Heart left ventricle (tissue), 16 donors: ENCODE results near the gene DYSF. TPM values are rescaled to one million over a fixed set of nuclear protein-coding genes. Genes with fewer than 3 reads are reported as not detected.

Source experiments
- ATAC-seq, 4 donors: fragments of 200-7000 bp; cut with Tn5 transposase; one replicate each; pipeline ENCODE4 v1.9.1; 2020 to 2022; ENCODE audit warnings: moderate library complexity in 4 of 4, mild to moderate bottlenecking in 3 of 4, moderate number of reproducible peaks in 1 of 4
- DNase-seq, 5 donors: peaks; one replicate each; pipeline ENCODE4 v3.0.0-alpha.2; 2020
- H3K27ac ChIP-seq, 12 donors: fragments of 200-600 bp; sonication (generic) in 4 of 12; one replicate each; pipeline versions ENCODE4 v1.5.0 to v1.8.0; 2016 to 2022; ENCODE audit warnings: mild to moderate bottlenecking in 2 of 12
- H3K27me3 ChIP-seq, 9 donors: fragments of 200-600 bp; sonication (generic) in 2 of 9; one replicate each; pipeline versions ENCODE4 v1.5.1 to v1.8.0; 2016 to 2022; ENCODE audit warnings: mild to moderate bottlenecking in 3 of 9
- H3K36me3 ChIP-seq, 9 donors: fragments of 200-600 bp; sonication (generic) in 2 of 9; one replicate each; pipeline versions ENCODE4 v1.5.0 to v1.8.0; 2018 to 2022; ENCODE audit warnings: mild to moderate bottlenecking in 2 of 9
- H3K4me1 ChIP-seq, 12 donors: fragments of 200-600 bp; sonication (generic) in 4 of 12; one replicate each; pipeline versions ENCODE4 v1.5.0 to v1.8.0; 2016 to 2022; ENCODE audit warnings: mild to moderate bottlenecking in 3 of 12
- H3K4me3 ChIP-seq, 12 donors: fragments of 200-600 bp; sonication (generic) in 4 of 12; one replicate each; pipeline versions ENCODE4 v1.5.0 to v1.8.0; 2017 to 2022; ENCODE audit warnings: mild to moderate bottlenecking in 9 of 12, moderate library complexity in 4 of 12
- H3K9me3 ChIP-seq, 12 donors: fragments of 200-600 bp; sonication (generic) in 4 of 12; one replicate each; pipeline versions ENCODE4 v1.5.0 to v1.8.0; 2016 to 2022; ENCODE audit warnings: mild to moderate bottlenecking in 1 of 12
- CTCF ChIP-seq, 12 donors: fragments of 200-600 bp; sonication (generic) in 4 of 12; IDR thresholded peaks; one replicate each; pipeline versions ENCODE4 v1.5.0 to v1.8.0; 2018 to 2022; ENCODE audit warnings: antibody characterized with exemption in 12 of 12, mild to moderate bottlenecking in 5 of 12
- POLR2A ChIP-seq, 2 donors: fragments of 450-650 bp; IDR thresholded peaks; one replicate each; pipeline ENCODE4 v1.6.1; 2017; ENCODE audit warnings: antibody characterized with exemption in 2 of 2, mild to moderate bottlenecking in 2 of 2, moderate library complexity in 2 of 2
- WGBS, 4 donors: extraction: QIAGEN DNeasy Blood & Tissue Kit in 2 of 4; methylation state at CpG; one replicate each; pipeline versions ENCODE4 v1.1.5 to v1.1.7; 2013 to 2018; 5-methylcytosine and 5-hydroxymethylcytosine counted together
- intact Hi-C, 10 donors: fragments of 100-400 bp; cut with DNase I; formaldehyde crosslinking; loops; one replicate each; pipeline versions ENCODE4 v1.11.1 to v1.14.2; 2022
- polyA plus RNA-seq, 2 donors: library from polyadenylated mRNA; stranded (reverse); fragments of 200-250 nt; gene quantifications; one replicate each; pipeline ENCODE4 v1.2.3, GENCODE V29; 2013
- total RNA-seq, 9 donors: library from RNA; depleted of rRNA in 2 of 9; stranded (reverse); fragments of >200 nt in 2 of 9; fragmentation: NEBNext Ultra II Directional in 3 of 9; extraction: Animal tissue kit (Norgen Biotek cat#: 25700) in 3 of 9; gene quantifications; one replicate each; pipeline versions ENCODE4 v1.1.0 to v1.2.4, GENCODE V29; 2016 to 2023
- donor health status: ischemic (EF 13 %, LVEDD 7.1; RV severe dilation, severe dysfunction).
- donor health status: healthy with polysubstance abuse.
- donor health status: DM: no; HTN: yes; CAD: no.
- donor health status: DM: no; HTN: no; CAD: no.
- donor health status: ischemic (EF 25% LVEDD 6.9; RV normal size, moderate dysfunction).
- donor health status: ischemic (EF 25% LVEDD 5.7; RV mildly dilated, moderate dysfunction).
- donor health status: healthy.
- donor health status: DM: yes; HTN: yes; CAD: no.
- donor health status: ischemic (EF 35%, LVEDD 5.7; RV mildly dilated, moderate dysfunction).
- donor health status: nonischemic (EF 11% LVEDD 7.7; RV severe dilation, severe dysfunction).
- donor health status: DM: yes; HTN: yes; CAD: no.
- donor health status: PGD.
- donor health status: ischemic (EF 29% LVEDD 5.4; RV normal size, mild dysfunction).
- donor health status: nonischemic (EF 23%, LVEDD 6.1; RV moderate dilation, normal function).

DYSF gene
- total and polyA plus RNA-seq, 11 donors = 25.5 to 99.9 (median 78.6) TPM

DNA sequence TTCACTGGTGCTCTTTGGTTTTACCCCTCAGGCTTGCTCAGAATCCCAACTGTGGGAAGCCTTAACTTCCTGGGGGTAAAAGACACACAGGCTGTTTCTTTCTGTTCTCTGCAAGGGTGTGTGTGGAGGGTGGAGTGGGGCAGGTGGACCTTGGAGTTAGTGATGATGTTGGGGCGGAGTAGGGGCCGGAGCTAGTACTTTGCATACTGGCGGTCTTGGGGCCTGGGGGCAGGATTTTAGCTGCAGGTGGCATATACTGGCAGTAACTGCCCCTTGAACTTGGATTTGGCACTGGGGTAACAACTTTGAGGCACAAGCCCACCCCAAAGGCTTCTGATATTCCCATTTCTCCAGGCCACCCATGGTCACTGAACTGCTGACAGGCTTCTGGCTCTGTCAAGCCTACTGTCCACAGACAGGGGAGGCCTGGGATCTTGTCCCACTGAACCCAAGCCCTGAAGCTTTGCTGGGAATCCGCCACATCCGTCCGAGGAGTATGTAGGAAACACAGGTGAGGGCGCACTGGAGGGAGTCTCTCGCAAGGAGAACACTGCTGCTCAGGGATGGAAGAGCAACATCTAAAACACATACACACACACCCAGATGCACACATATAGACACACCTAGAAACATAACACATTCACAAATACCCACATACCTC is 258.9 kb downstream of the DYSF start:
- ATAC-seq = no peak
- peaks cover 0 to 51% (median 24%) of the 10 kb centered on the region in 12 donors for H3K4me1 ChIP-seq

GRCh38 chr2:71713581-71714580 is 260.5 kb downstream of the DYSF start:
- H3K4me3 ChIP-seq = no peak overlapping the region
- no peaks in the 10 kb centered on the region for H3K27me3 ChIP-seq
- 93 to 95% (median 94%) methylated on average over 10 to 11 of the region's 11 CpGs for WGBS, 4 donors
- H3K27ac ChIP-seq = no peak overlapping the region
- H3K4me1 ChIP-seq = peaks cover 0 to 67% (median 37%) of the 10 kb centered on the region in 12 donors
- no peaks in the 10 kb centered on the region for H3K9me3 ChIP-seq
- intact Hi-C loops = loop anchor here in 1 of 10 donors (5.0 kb wide), 1 partner anchor 33 kb away; no protein-coding TSS in a partner anchor
- ATAC-seq = no peak
- TF ChIP-seq CTCF (IDR thresholded peaks at IDR 0.05) (no peak), POLR2A (IDR thresholded peaks at IDR 0.05) (no peak)
- no peaks in the 10 kb centered on the region for H3K36me3 ChIP-seq
- no peak for DNase-seq

More for the DNA sequence above, 258.9 kb downstream of the DYSF start:
- Histone ChIP-seq H3K27ac (no peak overlapping the region), H3K36me3 (no peaks in the 10 kb centered on the region), H3K4me3 (no peak overlapping the region), H3K27me3 (no peaks in the 10 kb centered on the region), H3K9me3 (no peaks in the 10 kb centered on the region)
- WGBS, 4 donors = 97 to 99% (median 98%) methylated on average over 8 of the region's 8 CpGs
- intact Hi-C loops = loop anchor here in 1 of 10 donors (5.0 kb wide), 1 partner anchor 35 kb away; no protein-coding TSS in a partner anchor
- no peak for TF ChIP-seq POLR2A (IDR thresholded peaks at IDR 0.05)
- TF ChIP-seq CTCF (IDR thresholded peaks at IDR 0.05) = no peak
- DNase-seq = no peak

GRCh38 chr2:71714601-71715240 is 261.4 kb downstream of the DYSF start:
- H3K4me1 ChIP-seq = peaks cover 0 to 76% (median 39%) of the 10 kb centered on the region in 12 donors
- H3K4me3 ChIP-seq = no peak overlapping the region
- no peaks in the 10 kb centered on the region for H3K27me3 ChIP-seq
- no peak for TF ChIP-seq CTCF (IDR thresholded peaks at IDR 0.05)
- no peak for TF ChIP-seq POLR2A (IDR thresholded peaks at IDR 0.05)
- H3K36me3 ChIP-seq = no peaks in the 10 kb centered on the region
- no peaks in the 10 kb centered on the region for H3K9me3 ChIP-seq
- intact Hi-C loops = loop anchor here in 1 of 10 donors (5.0 kb wide), 1 partner anchor 33 kb away; no protein-coding TSS in a partner anchor
- 94 to 97% (median 96%) methylated on average over 4 of the region's 4 CpGs for WGBS, 4 donors
- ATAC-seq (no peak), DNase-seq (no peak)
- peak overlapping the region in 1 of 12 donors; percentile 70 for H3K27ac ChIP-seq
